ENCODE data around the gene ATRNL1.

DNA sequence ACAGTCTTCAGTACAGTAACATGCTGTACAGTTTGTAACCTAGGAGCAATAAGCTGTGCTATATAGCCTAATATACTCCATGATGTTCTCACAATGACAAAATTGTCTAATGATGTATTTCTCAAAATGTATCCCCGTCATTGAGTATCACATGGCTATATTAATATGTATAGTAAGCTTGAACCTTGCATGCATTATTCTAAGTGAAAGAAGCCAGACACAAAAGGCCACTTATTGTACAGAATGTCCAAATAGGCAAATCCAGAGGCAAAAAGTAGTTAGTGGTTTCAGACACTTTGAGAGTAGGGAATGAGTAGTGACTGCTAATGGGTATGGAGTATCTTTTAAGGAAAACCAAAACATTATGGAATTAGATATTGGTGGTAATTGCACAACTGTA is 545.1 kb downstream of the ATRNL1 start:
- TF ChIP-seq, protein P1, sequence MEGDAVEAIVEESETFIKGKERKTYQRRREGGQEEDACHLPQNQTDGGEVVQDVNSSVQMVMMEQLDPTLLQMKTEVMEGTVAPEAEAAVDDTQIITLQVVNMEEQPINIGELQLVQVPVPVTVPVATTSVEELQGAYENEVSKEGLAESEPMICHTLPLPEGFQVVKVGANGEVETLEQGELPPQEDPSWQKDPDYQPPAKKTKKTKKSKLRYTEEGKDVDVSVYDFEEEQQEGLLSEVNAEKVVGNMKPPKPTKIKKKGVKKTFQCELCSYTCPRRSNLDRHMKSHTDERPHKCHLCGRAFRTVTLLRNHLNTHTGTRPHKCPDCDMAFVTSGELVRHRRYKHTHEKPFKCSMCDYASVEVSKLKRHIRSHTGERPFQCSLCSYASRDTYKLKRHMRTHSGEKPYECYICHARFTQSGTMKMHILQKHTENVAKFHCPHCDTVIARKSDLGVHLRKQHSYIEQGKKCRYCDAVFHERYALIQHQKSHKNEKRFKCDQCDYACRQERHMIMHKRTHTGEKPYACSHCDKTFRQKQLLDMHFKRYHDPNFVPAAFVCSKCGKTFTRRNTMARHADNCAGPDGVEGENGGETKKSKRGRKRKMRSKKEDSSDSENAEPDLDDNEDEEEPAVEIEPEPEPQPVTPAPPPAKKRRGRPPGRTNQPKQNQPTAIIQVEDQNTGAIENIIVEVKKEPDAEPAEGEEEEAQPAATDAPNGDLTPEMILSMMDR (IDR thresholded peaks at IDR 0.05; ENCODE audit: low read length): no peak
- TF ChIP-seq EZH2 (optimal IDR thresholded peaks at IDR 0.05; ENCODE audit: low read depth, low read length) (no peak), EZH2phosphoT487 (IDR thresholded peaks at IDR 0.05; ENCODE audit: low read length) (no peak)

Measured in MM.1S (cell line).